Measurements from ENCODE around the gene PADI1. TPM values are rescaled to one million over a fixed set of nuclear protein-coding genes. Genes with fewer than 3 reads are reported as not detected.

PADI1 gene
- total RNA-seq, 1 donor from 2014 or later: not detected

- Histone ChIP-seq H3K9me3 (no peaks in the 10 kb centered on the region), H3K4me1 (no peaks in the 10 kb centered on the region), H3K36me3 (no peaks in the 10 kb centered on the region), H3K27ac (no peak overlapping the region), H3K27me3 (no peaks in the 10 kb centered on the region), H3K4me3 (no peak overlapping the region)
- no peak for TF ChIP-seq CTCF (IDR thresholded peaks at IDR 0.05)
- no peak for DNase-seq (ENCODE audit: low spot score in 2 of 2)
- intact Hi-C loops (cut with DNase I): no loop called here
Measured at GRCh38 chr1:17207966-17208418, 3.1 kb downstream of the PADI1 start.

GRCh38 chr1:17208546-17208945 is 3.6 kb downstream of the PADI1 start:
- intact Hi-C loops (cut with DNase I): no loop called here
- no peaks in the 10 kb centered on the region for H3K9me3 ChIP-seq
- H3K4me1 ChIP-seq: no peaks in the 10 kb centered on the region
- DNase-seq (ENCODE audit: low spot score in 2 of 2): no peak
- TF ChIP-seq CTCF (IDR thresholded peaks at IDR 0.05): no peak
- H3K27ac ChIP-seq: no peak overlapping the region
- H3K27me3 ChIP-seq: no peaks in the 10 kb centered on the region
- no peaks in the 10 kb centered on the region for H3K36me3 ChIP-seq
- no peak overlapping the region for H3K4me3 ChIP-seq

GRCh38 chr1:17209430-17209829 is 4.5 kb downstream of the PADI1 start:
- H3K36me3 ChIP-seq: no peaks in the 10 kb centered on the region
- no peaks in the 10 kb centered on the region for H3K27me3 ChIP-seq
- H3K27ac ChIP-seq: no peak overlapping the region
- no peak for TF ChIP-seq CTCF (IDR thresholded peaks at IDR 0.05)
- no peak for DNase-seq (ENCODE audit: low spot score in 2 of 2)
- no peaks in the 10 kb centered on the region for H3K4me1 ChIP-seq
- no peak overlapping the region for H3K4me3 ChIP-seq
- no peaks in the 10 kb centered on the region for H3K9me3 ChIP-seq
- intact Hi-C loops (cut with DNase I): no loop called here

- no peak for TF ChIP-seq CTCF (IDR thresholded peaks at IDR 0.05)
Measured at GRCh38 chr1:17210176-17210575, 5.2 kb downstream of the PADI1 start.

GRCh38 chr1:17211377-17211776 is 6.4 kb downstream of the PADI1 start:
- no peak for DNase-seq (ENCODE audit: low spot score in 2 of 2)
- Histone ChIP-seq H3K36me3 (no peaks in the 10 kb centered on the region), H3K27ac (no peak overlapping the region), H3K4me1 (no peaks in the 10 kb centered on the region), H3K4me3 (no peak overlapping the region), H3K9me3 (no peaks in the 10 kb centered on the region), H3K27me3 (no peaks in the 10 kb centered on the region)
- TF ChIP-seq CTCF (IDR thresholded peaks at IDR 0.05): no peak
- intact Hi-C loops (cut with DNase I): no loop called here

More at GRCh38 chr1:17210176-17210575, 5.2 kb downstream of the PADI1 start:
- Histone ChIP-seq H3K27ac (no peak overlapping the region), H3K27me3 (no peaks in the 10 kb centered on the region), H3K9me3 (no peaks in the 10 kb centered on the region), H3K4me1 (no peaks in the 10 kb centered on the region), H3K36me3 (no peaks in the 10 kb centered on the region), H3K4me3 (no peak overlapping the region)
- intact Hi-C loops (cut with DNase I): no loop called here
- no peak for DNase-seq (ENCODE audit: low spot score in 2 of 2)

- no peak for TF ChIP-seq CTCF (IDR thresholded peaks at IDR 0.05)
- Histone ChIP-seq H3K27me3 (no peaks in the 10 kb centered on the region), H3K4me3 (no peak overlapping the region), H3K4me1 (no peaks in the 10 kb centered on the region), H3K36me3 (no peaks in the 10 kb centered on the region), H3K27ac (no peak overlapping the region), H3K9me3 (no peaks in the 10 kb centered on the region)
- DNase-seq (ENCODE audit: low spot score in 2 of 2): no peak
- intact Hi-C loops (cut with DNase I): no loop called here
Measured at GRCh38 chr1:17212009-17212408, 7.1 kb downstream of the PADI1 start.
